Naive thymus-derived CD4-positive, alpha-beta T cell (primary cell): ENCODE data around the gene NR1I3. TPM values are rescaled to one million over a fixed set of nuclear protein-coding genes. Genes with fewer than 3 reads are reported as not detected.

Source experiments
- ATAC-seq: fragments of 150-1000 bp; cut with Tn5 transposase; 2 replicates; pipeline ENCODE4 v1.10.0; 2021; ENCODE audit warnings: mild to moderate bottlenecking, moderate library complexity
- CTCF ChIA-PET: fragments of 350-600 bp; sonication (Branson Sonifier 250); formaldehyde crosslinking; loops from one replicate; lab custom pipeline; 2021; ENCODE audit warnings: antibody characterized with exemption; lab: Charles Lee
- POLR2A ChIA-PET: fragments of 350-600 bp; sonication (Branson Sonifier 250); formaldehyde crosslinking; loops from one replicate; lab custom pipeline; 2021; ENCODE audit warnings: antibody characterized with exemption, inconsistent platforms; lab: Charles Lee
- DNase-seq, 9 donors: peaks; one replicate each; pipeline versions ENCODE4 v3.0.0 to v3.0.0-alpha.2; 2020 to 2022; ENCODE audit warnings: mixed read lengths in 1 of 9
- H3K27ac ChIP-seq: one replicate; pipeline ENCODE4 v1.7.0; 2013; ENCODE audit warnings: mild to moderate bottlenecking, low read depth, low read length, moderate library complexity
- H3K27me3 ChIP-seq, 2 donors: one replicate each; pipeline ENCODE4 v1.7.0; 2013; ENCODE audit warnings: low read length in 2 of 2, mild to moderate bottlenecking in 2 of 2, moderate library complexity in 2 of 2; ENCODE audit not compliant: control insufficient read depth in 2 of 2, insufficient read depth in 2 of 2
- H3K36me3 ChIP-seq, 3 experiments: 1 replicate in 2 of 3; 2 replicates in 1 of 3; pipeline ENCODE4 v1.7.0; 2013; ENCODE audit warnings: low read length in 3 of 3, mild to moderate bottlenecking in 3 of 3, moderate library complexity in 1 of 3; ENCODE audit not compliant: insufficient read depth in 3 of 3, control insufficient read depth in 2 of 3
- H3K4me1 ChIP-seq, 2 donors: one replicate each; pipeline ENCODE4 v1.7.0; 2013; ENCODE audit warnings: low read length in 2 of 2, mild to moderate bottlenecking in 2 of 2, moderate library complexity in 1 of 2; ENCODE audit not compliant: control insufficient read depth in 2 of 2, insufficient read depth in 2 of 2
- H3K4me3 ChIP-seq: 2 replicates; pipeline ENCODE4 v1.7.0; 2013; ENCODE audit warnings: mild to moderate bottlenecking, low read length
- H3K9me3 ChIP-seq, 3 experiments: 1 replicate in 2 of 3; 2 replicates in 1 of 3; pipeline ENCODE4 v1.7.0; 2013; ENCODE audit warnings: low read length in 3 of 3; ENCODE audit not compliant: control insufficient read depth in 2 of 3
- H3K27ac Mint-ChIP-seq, 9 donors: one replicate each; pipeline ENCODE4 v1.8.0; 2020 to 2022; ENCODE audit warnings: mixed read lengths in 9 of 9, mild to moderate bottlenecking in 8 of 9, moderate library complexity in 5 of 9, inconsistent platforms in 2 of 9
- H3K27me3 Mint-ChIP-seq, 5 donors: one replicate each; pipeline ENCODE4 v1.8.0; 2021 to 2022; ENCODE audit warnings: mixed read lengths in 5 of 5, mild to moderate bottlenecking in 1 of 5
- H3K36me3 Mint-ChIP-seq, 5 donors: one replicate each; pipeline ENCODE4 v1.8.0; 2020 to 2022; ENCODE audit warnings: mixed read lengths in 5 of 5, mild to moderate bottlenecking in 3 of 5, inconsistent platforms in 1 of 5
- H3K4me1 Mint-ChIP-seq, 7 donors: one replicate each; pipeline ENCODE4 v1.8.0; 2020 to 2022; ENCODE audit warnings: mixed read lengths in 7 of 7, mild to moderate bottlenecking in 3 of 7, inconsistent platforms in 1 of 7
- H3K4me3 Mint-ChIP-seq, 10 donors: one replicate each; pipeline ENCODE4 v1.8.0; 2020 to 2022; ENCODE audit warnings: mild to moderate bottlenecking in 10 of 10, mixed read lengths in 10 of 10, moderate library complexity in 6 of 10, inconsistent platforms in 2 of 10
- H3K9me3 Mint-ChIP-seq, 11 donors: one replicate each; pipeline ENCODE4 v1.8.0; 2020 to 2022; ENCODE audit warnings: mixed read lengths in 11 of 11, mild to moderate bottlenecking in 4 of 11, inconsistent platforms in 1 of 11, moderate library complexity in 1 of 11
- intact Hi-C, 2 donors: fragments of 100-400 bp; cut with micrococcal nuclease; formaldehyde crosslinking; loops; one replicate each; pipeline ENCODE4 v1.15.1; 2023
- polyA plus RNA-seq, 2 donors: library from polyadenylated mRNA; unstranded; fragments of 300-500 nt; fragmentation: Illumina TruSeq; gene quantifications; one replicate each; pipeline ENCODE4 v1.2.3, GENCODE V29; 2021
- total RNA-seq, 6 experiments: library from RNA in 5 of 6; stranded (reverse) in 5 of 6; gene quantifications; 1 replicate in 5 of 6; 2 replicates in 1 of 6; pipeline ENCODE4 v1.2.3 and lab custom pipeline; 2021 to 2026

Gene NR1I3
- total and polyA plus RNA-seq, 7 experiments from 2014 or later, result not detected

GRCh38 chr1:161200992-161201835 is 36.8 kb downstream of the NR1I3 start:
- Mint-ChIP-seq H3K36me3 (peaks cover 9 to 20% (median 16%) of the 10 kb centered on the region in 5 donors), H3K9me3 (peaks cover 0 to 2% (median 0%) of the 10 kb centered on the region in 11 donors), H3K27me3 (no peaks in the 10 kb centered on the region), H3K4me3 (peak overlapping the region; percentile 90 to 98 (median 95)), H3K27ac (peak overlapping the region; percentile 96 to 99 (median 98)), H3K4me1 (peaks cover 36 to 80% (median 61%) of the 10 kb centered on the region in 7 donors)
- Histone ChIP-seq H3K27ac (peak overlapping the region; percentile 97), H3K27me3 (no peaks in the 10 kb centered on the region), H3K36me3 (peaks cover 0 to 26% (median 4%) of the 10 kb centered on the region in 3 experiments), H3K9me3 (no peaks in the 10 kb centered on the region), H3K4me1 (peaks cover 35 to 52% of the 10 kb centered on the region in 2 donors), H3K4me3 (peak overlapping the region; percentile 78)
- ATAC-seq (no peak), DNase-seq (no peak)
- POLR2A ChIA-PET, result interaction anchor here (0.6 to 29.1 kb wide), 21 partner anchors 10 to 188 kb away, joined by 3 to 508 read pairs (median 9); partner anchors contain the start of genes APOA2, ARHGAP30, B4GALT3 and CFAP126
- intact Hi-C loops, result no loop called here
- CTCF ChIA-PET, result interaction anchor here (0.6 to 6.1 kb wide), 16 partner anchors 9 to 181 kb away, joined by 3 to 66 read pairs (median 4); partner anchors contain the start of genes B4GALT3, PPOX and TOMM40L

DNA sequence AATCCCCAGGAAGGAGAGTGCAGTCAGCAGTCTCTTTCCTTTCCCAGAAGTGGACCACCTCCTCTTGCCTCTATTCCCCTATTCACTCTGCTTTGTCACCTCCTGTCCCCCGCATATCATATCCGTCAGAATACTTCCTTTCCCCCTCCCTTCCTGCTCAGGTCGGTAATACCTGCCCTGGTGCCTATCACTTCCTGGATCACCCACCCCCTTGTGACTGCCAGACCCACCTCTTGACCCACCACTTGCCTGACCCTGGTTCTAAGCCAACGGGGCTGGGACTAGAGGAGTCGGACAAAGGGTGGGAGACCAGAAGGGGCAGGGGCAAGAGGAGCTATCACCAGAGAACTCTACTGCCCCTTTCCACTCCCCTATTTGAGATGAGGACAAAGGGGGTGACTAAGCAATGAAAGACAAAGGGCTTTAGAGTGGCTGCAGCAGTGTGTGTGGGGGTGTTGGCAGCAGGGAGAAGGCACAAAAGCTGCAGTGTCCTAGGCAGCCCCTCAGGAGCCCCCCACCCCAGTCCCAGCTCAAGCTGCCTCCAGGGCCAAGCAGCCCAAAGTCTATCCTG is 37.5 kb downstream of the NR1I3 start:
- H3K27ac ChIP-seq, result peak overlapping the region; percentile 97
- DNase-seq (peak in 1 of 9 donors; percentile 25), ATAC-seq (no peak)
- POLR2A ChIA-PET, result interaction anchor here (1.2 to 29.1 kb wide), 10 partner anchors 10 to 189 kb away, joined by 3 to 508 read pairs (median 36); partner anchors contain the start of genes APOA2, ARHGAP30, B4GALT3 and FCER1G
- peak overlapping the region; percentile 96 to 99 (median 98) for H3K27ac Mint-ChIP-seq
- CTCF ChIA-PET, result interaction anchor here (0.8 to 3.0 kb wide), 5 partner anchors 8 to 106 kb away, joined by 3 to 34 read pairs (median 4); partner anchors contain the start of gene PPOX
- H3K4me1 Mint-ChIP-seq, result peaks cover 37 to 80% (median 63%) of the 10 kb centered on the region in 7 donors
- peaks cover 42 to 52% of the 10 kb centered on the region in 2 donors for H3K4me1 ChIP-seq
- H3K27me3 ChIP-seq, result no peaks in the 10 kb centered on the region
- H3K4me3 Mint-ChIP-seq, result peak overlapping the region; percentile 53 to 97 (median 90)
- H3K36me3 ChIP-seq, result peaks cover 0 to 19% (median 0%) of the 10 kb centered on the region in 3 experiments
- peak overlapping the region; percentile 27 for H3K4me3 ChIP-seq
- no peaks in the 10 kb centered on the region for H3K27me3 Mint-ChIP-seq
- intact Hi-C loops, result no loop called here
- H3K9me3 ChIP-seq, result no peaks in the 10 kb centered on the region
- H3K9me3 Mint-ChIP-seq, result peaks cover 0 to 2% (median 0%) of the 10 kb centered on the region in 11 donors
- H3K36me3 Mint-ChIP-seq, result peaks cover 7 to 16% (median 12%) of the 10 kb centered on the region in 5 donors

DNA sequence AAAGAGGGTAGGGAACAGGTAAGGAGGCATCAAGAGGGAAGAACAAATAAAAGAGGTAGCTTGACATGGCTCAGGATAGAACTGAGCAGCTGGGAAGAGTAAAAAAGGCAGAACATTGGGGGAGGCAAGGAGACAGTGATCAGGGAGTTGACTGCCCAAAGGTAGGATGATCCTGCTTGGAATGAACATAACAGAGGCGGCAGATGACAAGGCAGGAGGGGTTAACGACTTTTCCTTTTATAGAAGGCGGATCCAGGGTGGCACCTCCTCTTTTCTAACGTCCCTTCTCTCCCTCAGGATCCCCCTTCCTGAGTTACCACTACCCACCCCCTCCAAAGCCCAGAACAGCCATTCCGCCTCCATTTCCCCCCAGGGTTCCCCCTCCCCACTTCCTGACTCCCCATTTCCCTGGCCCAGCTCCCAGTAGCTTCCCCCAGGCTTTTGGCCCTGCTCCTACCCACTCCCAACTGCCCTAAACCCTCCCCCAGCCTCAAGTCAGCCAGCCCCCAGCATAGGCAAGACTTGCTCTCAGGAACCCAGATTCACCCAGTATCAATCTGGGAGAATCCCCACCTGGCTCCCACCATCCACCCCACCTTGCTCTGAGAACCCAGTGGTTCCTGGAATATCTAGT is 38.4 kb downstream of the NR1I3 start:
- Mint-ChIP-seq H3K36me3 (peaks cover 7 to 12% (median 9%) of the 10 kb centered on the region in 5 donors), H3K9me3 (peaks cover 0 to 2% (median 0%) of the 10 kb centered on the region in 11 donors), H3K27ac (peak overlapping the region; percentile 88 to 99 (median 98)), H3K27me3 (no peaks in the 10 kb centered on the region), H3K4me3 (peak overlapping the region in 9 of 10 donors; percentile 58 to 97 (median 90)), H3K4me1 (peaks cover 43 to 83% (median 65%) of the 10 kb centered on the region in 7 donors)
- ChIA-PET CTCF (interaction anchor here (0.9 to 1.4 kb wide), 3 partner anchors 11 to 34 kb away, joined by 3 to 5 read pairs (median 3); partner anchors contain the start of genes PPOX and TOMM40L), POLR2A (interaction anchor here (1.1 to 29.1 kb wide), 6 partner anchors 10 to 45 kb away, joined by 3 to 508 read pairs (median 66); partner anchors contain the start of genes APOA2, FCER1G, TOMM40L and UFC1)
- Histone ChIP-seq H3K36me3 (peaks cover 0 to 12% (median 0%) of the 10 kb centered on the region in 3 experiments), H3K4me1 (peaks cover 50 to 56% of the 10 kb centered on the region in 2 donors), H3K9me3 (no peaks in the 10 kb centered on the region), H3K27me3 (no peaks in the 10 kb centered on the region), H3K27ac (peak overlapping the region; percentile 97), H3K4me3 (peak overlapping the region; percentile 27)
- DNase-seq (no peak), ATAC-seq (no peak)
- intact Hi-C loops, result no loop called here

GRCh38 chr1:161198897-161199431 is 39.0 kb downstream of the NR1I3 start, which contains the start of gene ADAMTS4:
TSS of gene ADAMTS4 (minus strand) at chr1:161199054. CDS start at chr1:161198627, 427 bp downstream.
- H3K4me3 ChIP-seq, result peak within 1 kb of the TSS; percentile 27
- peaks cover 38 to 78% (median 62%) of the 10 kb centered on the region in 7 donors for H3K4me1 Mint-ChIP-seq
- H3K27ac Mint-ChIP-seq, result peak within 1 kb of the TSS; percentile 88 to 99 (median 98)
- H3K36me3 Mint-ChIP-seq, result peaks cover under 1 to 6% (median 2%) of the 10 kb centered on the region in 5 donors
- no peak for DNase-seq
- peaks cover 0 to 2% (median 0%) of the 10 kb centered on the region in 11 donors for H3K9me3 Mint-ChIP-seq
- H3K27ac ChIP-seq, result peak within 1 kb of the TSS; percentile 97
- H3K27me3 Mint-ChIP-seq, result no peaks in the 10 kb centered on the region
- H3K4me1 ChIP-seq, result peaks cover 51 to 54% of the 10 kb centered on the region in 2 donors
- no peaks in the 10 kb centered on the region for H3K9me3 ChIP-seq
- H3K4me3 Mint-ChIP-seq, result peak within 1 kb of the TSS in 9 of 10 donors; percentile 16 to 97 (median 58)
- intact Hi-C loops, result no loop called here
- POLR2A ChIA-PET, result interaction anchor here (0.5 to 29.1 kb wide), 10 partner anchors 9 to 93 kb away, joined by 3 to 508 read pairs (median 3); partner anchors contain the start of genes APOA2, FCER1G, TOMM40L and UFC1
- ATAC-seq, result no peak
- H3K27me3 ChIP-seq, result no peaks in the 10 kb centered on the region
- CTCF ChIA-PET, result interaction anchor here (0.9 to 1.4 kb wide), 6 partner anchors 10 to 33 kb away, joined by 3 to 5 read pairs (median 4); partner anchors contain the start of genes PPOX and TOMM40L
- peaks cover 0 to 7% (median 0%) of the 10 kb centered on the region in 3 experiments for H3K36me3 ChIP-seq

DNA sequence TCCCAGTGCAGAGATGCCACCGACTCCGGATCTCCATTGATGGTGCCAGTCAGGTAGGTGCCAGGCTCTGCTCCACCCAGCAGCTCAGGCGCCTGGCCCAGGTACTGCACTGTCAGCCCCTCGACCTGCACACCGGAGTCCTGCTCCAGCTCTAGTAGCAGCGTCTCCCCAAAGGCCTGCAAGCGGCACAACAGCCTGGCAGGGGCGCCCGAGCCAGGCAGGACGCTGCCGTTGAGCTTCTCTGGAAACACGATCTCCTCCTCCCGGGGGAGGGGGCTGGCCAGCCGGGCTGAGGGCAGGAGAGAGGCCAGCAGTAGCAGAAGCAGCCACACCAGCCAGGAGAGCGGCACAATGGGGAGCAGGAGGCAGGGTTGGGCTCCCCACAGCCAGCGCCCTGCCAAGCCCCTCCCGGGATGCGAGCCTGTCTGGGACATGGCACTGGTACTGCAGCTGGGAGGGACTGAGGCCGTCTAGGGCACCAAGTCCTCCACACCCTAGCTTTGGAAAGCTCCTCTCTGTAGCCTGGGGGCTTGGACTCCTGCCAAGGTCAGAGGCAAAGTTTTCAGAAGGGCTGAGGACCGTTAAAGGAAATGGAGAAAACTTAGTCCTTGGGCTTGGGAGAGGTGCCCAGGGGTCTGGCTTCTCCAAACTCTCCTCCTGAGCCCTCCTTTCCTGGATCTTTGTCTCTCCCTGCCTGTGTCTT is 39.7 kb downstream of the NR1I3 start:
- POLR2A ChIA-PET, result interaction anchor here (0.5 to 29.1 kb wide), 8 partner anchors 8 to 93 kb away, joined by 3 to 508 read pairs (median 3); partner anchors contain the start of genes APOA2, FCER1G and TOMM40L

More for the DNA sequence above, 39.7 kb downstream of the NR1I3 start:
- Histone ChIP-seq H3K27me3 (no peaks in the 10 kb centered on the region), H3K4me1 (peaks cover 48 to 53% of the 10 kb centered on the region in 2 donors), H3K36me3 (peaks cover 0 to 4% (median 0%) of the 10 kb centered on the region in 3 experiments), H3K4me3 (no peak overlapping the region), H3K27ac (no peak overlapping the region), H3K9me3 (no peaks in the 10 kb centered on the region)
- DNase-seq (no peak), ATAC-seq (no peak)
- Mint-ChIP-seq H3K4me3 (no peak overlapping the region), H3K27ac (peak overlapping the region in 2 of 9 donors; percentile 52 to 97), H3K27me3 (no peaks in the 10 kb centered on the region), H3K4me1 (peaks cover 35 to 72% (median 56%) of the 10 kb centered on the region in 7 donors), H3K9me3 (peaks cover 0 to 2% (median 0%) of the 10 kb centered on the region in 11 donors), H3K36me3 (peaks cover 0 to 3% (median 0%) of the 10 kb centered on the region in 5 donors)
- intact Hi-C loops, result no loop called here
- CTCF ChIA-PET, result interaction anchor here (0.9 to 1.5 kb wide), 5 partner anchors 10 to 33 kb away, joined by 3 to 6 read pairs (median 5); partner anchors contain the start of gene PPOX
